GM13976 (cell line): Measurements from ENCODE around the gene ANKRD44.
A peak's percentile ranks its signal among the peaks of the same experiment; 100 is the strongest.

ENCODE experiments used
- DNase-seq: peaks from one replicate; pipeline ENCODE4 v3.0.0; 2012; ENCODE audit warnings: low spot score
- CTCF ChIP-seq: IDR thresholded peaks from 2 replicates; pipeline ENCODE4 v1.5.1; 2012; ENCODE audit warnings: borderline replicate concordance, mild to moderate bottlenecking; ENCODE audit not compliant: insufficient read depth; ENCODE audit errors: extremely low read depth, missing control alignments, control extremely low read depth
- in situ Hi-C: fragments of 300-500 bp; cut with MboI; formaldehyde crosslinking; loops from one replicate; pipeline ENCODE4 v1.12.0; 2022; ENCODE audit warnings: low sequenced_read_pairs, mixed read lengths, inconsistent platforms; ENCODE audit not compliant: unreplicated experiment

Gene ANKRD44

GRCh38 chr2:197205585-197206215 is 104.9 kb downstream of the ANKRD44 start:
- TF ChIP-seq CTCF, result no peak
- in situ Hi-C loops, result loop anchor here (5.0 kb wide), 1 partner anchor 102 kb away; no protein-coding TSS in a partner anchor
- DNase-seq, result peak; percentile 43

GRCh38 chr2:197204519-197205250 is 105.9 kb downstream of the ANKRD44 start:
- in situ Hi-C loops, result loop anchor here (5.0 kb wide), 1 partner anchor 103 kb away; no protein-coding TSS in a partner anchor
- DNase-seq, result no peak
- no peak for TF ChIP-seq CTCF

- TF ChIP-seq CTCF, result no peak
- DNase-seq, result no peak
- in situ Hi-C loops, result no loop called here
These were observed 108.7 kb downstream of the ANKRD44 start for GRCh38 chr2:197201874-197202273.

- DNase-seq, result no peak
- in situ Hi-C loops, result no loop called here
These were observed 109.9 kb downstream of the ANKRD44 start for GRCh38 chr2:197200762-197201058.

GRCh38 chr2:197200051-197200761 is 110.4 kb downstream of the ANKRD44 start:
- in situ Hi-C loops, result no loop called here
- DNase-seq, result no peak
- TF ChIP-seq CTCF, result no peak

More at GRCh38 chr2:197200762-197201058, 109.9 kb downstream of the ANKRD44 start:
- no peak for TF ChIP-seq CTCF

- no peak for TF ChIP-seq CTCF
- DNase-seq, result peak; percentile 72
- in situ Hi-C loops, result no loop called here
These were observed 111.7 kb downstream of the ANKRD44 start for GRCh38 chr2:197198890-197199289.
